ENCODE results near the gene ATP8A2. TPM values are rescaled to one million over a fixed set of nuclear protein-coding genes. Genes with fewer than 3 reads are reported as not detected.
A peak's percentile ranks its signal among the peaks of the same experiment; 100 is the strongest.

ATP8A2 gene
- total RNA-seq, 4 donors from 2014 or later: not detected

DNA sequence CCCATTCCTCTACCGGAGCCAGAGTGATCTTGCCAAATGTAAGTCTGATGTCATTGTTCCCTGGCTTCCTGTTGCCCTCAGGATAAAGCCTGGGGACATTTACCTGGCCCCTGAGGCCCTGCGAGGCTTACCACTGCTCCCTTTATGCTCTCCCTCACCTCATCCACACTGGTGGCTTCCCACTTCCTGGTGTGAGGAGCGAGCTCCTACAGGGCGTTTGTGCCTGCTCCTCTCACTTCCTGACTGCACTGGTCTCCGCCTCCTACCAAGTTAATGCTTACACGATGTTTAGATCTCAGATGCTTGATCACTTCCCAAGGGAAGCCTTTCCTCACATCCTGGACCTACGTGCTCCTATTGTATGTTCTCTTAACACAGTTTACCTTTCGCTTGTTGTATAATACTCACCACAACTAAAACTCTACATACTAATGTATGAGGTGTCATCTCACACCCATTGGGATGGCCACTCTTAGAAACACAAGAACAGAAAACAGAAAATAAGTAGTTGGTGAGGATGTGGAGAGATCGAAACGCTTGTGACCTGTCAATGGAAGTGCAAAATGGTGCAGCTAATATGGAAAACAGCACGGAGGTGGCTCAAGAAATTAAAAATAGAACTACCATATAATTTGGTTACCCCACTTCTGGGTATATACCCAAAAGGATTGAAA, 502.4 kb downstream of the ATP8A2 start:
- no peak overlapping the region for H3K4me3 ChIP-seq
- ATAC-seq: no peak
- no peaks in the 10 kb centered on the region for H3K27me3 ChIP-seq
- H3K4me1 ChIP-seq: peaks cover 11 to 21% of the 10 kb centered on the region in 2 donors
- in situ Hi-C loops (cut with MboI; ENCODE audit: low sequenced_read_pairs in 4 of 4): no loop called here
- H3K36me3 ChIP-seq: no peaks in the 10 kb centered on the region
- intact Hi-C loops (cut with DNase I; ENCODE audit: low total_unique reads): loop anchor here (5.0 kb wide), 1 partner anchor 178 kb away; the partner anchor contains the start of gene SHISA2
- TF ChIP-seq, protein P1, sequence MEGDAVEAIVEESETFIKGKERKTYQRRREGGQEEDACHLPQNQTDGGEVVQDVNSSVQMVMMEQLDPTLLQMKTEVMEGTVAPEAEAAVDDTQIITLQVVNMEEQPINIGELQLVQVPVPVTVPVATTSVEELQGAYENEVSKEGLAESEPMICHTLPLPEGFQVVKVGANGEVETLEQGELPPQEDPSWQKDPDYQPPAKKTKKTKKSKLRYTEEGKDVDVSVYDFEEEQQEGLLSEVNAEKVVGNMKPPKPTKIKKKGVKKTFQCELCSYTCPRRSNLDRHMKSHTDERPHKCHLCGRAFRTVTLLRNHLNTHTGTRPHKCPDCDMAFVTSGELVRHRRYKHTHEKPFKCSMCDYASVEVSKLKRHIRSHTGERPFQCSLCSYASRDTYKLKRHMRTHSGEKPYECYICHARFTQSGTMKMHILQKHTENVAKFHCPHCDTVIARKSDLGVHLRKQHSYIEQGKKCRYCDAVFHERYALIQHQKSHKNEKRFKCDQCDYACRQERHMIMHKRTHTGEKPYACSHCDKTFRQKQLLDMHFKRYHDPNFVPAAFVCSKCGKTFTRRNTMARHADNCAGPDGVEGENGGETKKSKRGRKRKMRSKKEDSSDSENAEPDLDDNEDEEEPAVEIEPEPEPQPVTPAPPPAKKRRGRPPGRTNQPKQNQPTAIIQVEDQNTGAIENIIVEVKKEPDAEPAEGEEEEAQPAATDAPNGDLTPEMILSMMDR (IDR thresholded peaks at IDR 0.05 in 4 of 5, conservative IDR thresholded peaks at IDR 0.05 in 1 of 5): no peak
- no peak for TF ChIP-seq POLR2A (IDR thresholded peaks at IDR 0.05)
- DNase-seq: no peak
- H3K27ac ChIP-seq: peak overlapping the region in 2 of 4 donors; percentile 54 to 74
- H3K9me3 ChIP-seq: no peaks in the 10 kb centered on the region

DNA sequence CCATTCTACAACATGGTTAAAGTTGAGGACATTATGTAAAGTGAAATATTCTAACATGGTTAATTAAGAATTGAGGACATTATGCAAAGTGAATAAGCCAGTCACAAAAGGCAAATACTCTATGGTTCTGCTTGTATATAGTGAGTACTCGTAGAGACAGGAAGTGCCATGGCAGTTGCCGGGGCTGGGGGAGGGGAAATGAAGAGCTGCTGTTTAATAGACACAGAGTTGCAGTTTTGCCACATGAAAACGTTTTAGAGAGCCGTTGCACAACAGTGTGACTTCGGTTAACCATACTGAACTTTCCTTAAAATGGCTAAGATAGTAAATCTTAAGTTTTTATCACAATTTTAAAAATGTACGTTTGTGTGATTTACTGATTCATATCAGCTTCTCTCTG, 503.1 kb downstream of the ATP8A2 start:
- H3K27ac ChIP-seq: no peak overlapping the region
- DNase-seq (no peak), ATAC-seq (no peak)
- TF ChIP-seq, protein P1 (IDR thresholded peaks at IDR 0.05 in 4 of 5, conservative IDR thresholded peaks at IDR 0.05 in 1 of 5): no peak
- TF ChIP-seq POLR2A (IDR thresholded peaks at IDR 0.05): no peak
- intact Hi-C loops (cut with DNase I; ENCODE audit: low total_unique reads) (loop anchor here (5.0 kb wide), 1 partner anchor 177 kb away; the partner anchor contains the start of gene SHISA2), in situ Hi-C loops (cut with MboI; ENCODE audit: low sequenced_read_pairs in 4 of 4) (no loop called here)
- H3K36me3 ChIP-seq: no peaks in the 10 kb centered on the region
- H3K4me1 ChIP-seq: peaks cover 11 to 21% of the 10 kb centered on the region in 2 donors
- no peaks in the 10 kb centered on the region for H3K9me3 ChIP-seq
- no peaks in the 10 kb centered on the region for H3K27me3 ChIP-seq
- H3K4me3 ChIP-seq: no peak overlapping the region

DNA sequence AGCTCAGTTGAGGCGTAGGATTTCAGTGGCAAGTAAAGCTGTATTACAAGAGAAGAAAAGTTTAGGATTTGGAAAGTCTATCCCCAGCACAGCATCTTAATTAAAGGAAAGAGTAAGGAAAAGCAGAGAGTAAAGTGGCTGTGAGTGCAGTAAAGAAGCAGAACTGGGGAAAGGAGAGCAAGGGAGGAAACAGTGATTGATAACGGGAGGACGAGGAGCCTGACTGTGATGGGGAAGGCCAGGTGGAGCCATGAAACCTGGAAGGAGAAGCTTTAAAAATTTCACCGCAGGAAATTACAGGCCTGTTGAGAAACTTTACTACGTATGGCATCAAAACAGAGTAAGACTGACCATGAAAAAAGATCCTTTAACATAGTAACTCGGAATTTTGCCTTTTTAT, 504.5 kb downstream of the ATP8A2 start:
- TF ChIP-seq POLR2A (IDR thresholded peaks at IDR 0.05): no peak
- TF ChIP-seq, protein P1 (IDR thresholded peaks at IDR 0.05 in 4 of 5, conservative IDR thresholded peaks at IDR 0.05 in 1 of 5): no peak
- Histone ChIP-seq H3K4me3 (no peak overlapping the region), H3K27me3 (no peaks in the 10 kb centered on the region), H3K27ac (no peak overlapping the region), H3K9me3 (no peaks in the 10 kb centered on the region), H3K36me3 (no peaks in the 10 kb centered on the region), H3K4me1 (peaks cover 8 to 16% of the 10 kb centered on the region in 2 donors)
- ATAC-seq (no peak), DNase-seq (no peak)
- intact Hi-C loops (cut with DNase I; ENCODE audit: low total_unique reads): no loop called here
- in situ Hi-C loops (cut with MboI; ENCODE audit: low sequenced_read_pairs in 4 of 4): no loop called here

DNA sequence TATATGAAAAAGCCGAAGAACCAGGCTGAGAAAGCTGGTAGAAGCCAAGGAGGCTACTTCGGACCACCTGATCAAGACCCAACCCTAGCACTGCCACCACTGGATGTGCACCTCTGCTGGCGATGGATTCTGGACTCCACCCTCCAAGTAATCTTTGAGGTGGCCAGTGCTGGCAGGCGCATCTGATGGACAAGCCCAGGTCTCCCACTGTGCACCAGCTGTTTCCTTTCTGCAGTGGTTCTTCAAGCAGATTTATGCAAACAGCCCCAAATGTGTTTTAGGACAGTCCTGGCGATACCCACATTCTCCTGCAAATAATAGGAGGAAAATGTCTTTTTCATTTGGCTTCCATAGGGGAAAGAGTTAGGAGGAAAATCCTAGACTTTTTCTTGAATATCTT, 507.7 kb downstream of the ATP8A2 start:
- DNase-seq (no peak), ATAC-seq (no peak)
- H3K4me1 ChIP-seq: no peaks in the 10 kb centered on the region
- H3K27ac ChIP-seq: no peak overlapping the region
- H3K4me3 ChIP-seq: no peak overlapping the region
- no peaks in the 10 kb centered on the region for H3K9me3 ChIP-seq
- TF ChIP-seq POLR2A (IDR thresholded peaks at IDR 0.05): no peak
- TF ChIP-seq, protein P1 (IDR thresholded peaks at IDR 0.05 in 4 of 5, conservative IDR thresholded peaks at IDR 0.05 in 1 of 5): no peak
- H3K27me3 ChIP-seq: no peaks in the 10 kb centered on the region
- in situ Hi-C loops (cut with MboI; ENCODE audit: low sequenced_read_pairs in 4 of 4) (no loop called here), intact Hi-C loops (cut with DNase I; ENCODE audit: low total_unique reads) (no loop called here)
- H3K36me3 ChIP-seq: no peaks in the 10 kb centered on the region
